ENCODE measurements around the gene MIEF2.

Gene MIEF2

DNA sequence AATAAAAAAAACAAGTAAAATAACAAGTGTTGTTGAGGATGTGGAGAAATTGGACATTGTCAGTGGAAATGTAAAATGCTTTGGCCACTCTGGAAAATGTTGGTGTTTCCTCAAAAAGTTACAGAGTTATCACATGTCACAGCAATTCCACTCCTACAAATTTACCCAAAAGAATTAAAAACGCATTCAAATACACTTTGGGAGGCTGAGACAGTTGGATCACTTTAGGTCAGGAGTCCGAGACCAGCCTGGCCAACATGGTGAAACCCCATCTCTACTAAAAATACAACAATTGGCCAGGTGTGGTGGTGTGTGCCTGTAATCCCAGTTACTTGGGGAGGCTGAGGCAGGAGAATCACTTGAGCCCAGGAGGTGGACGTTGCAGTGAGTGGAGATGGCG, 48.7 kb downstream of the MIEF2 start:
- Histone ChIP-seq H3K9me3 (ENCODE audit: control insufficient read depth in 1 of 2, low read length in 2 of 2) (no peaks in the 10 kb centered on the region), H3K36me3 (ENCODE audit: control insufficient read depth in 1 of 2, insufficient read depth in 2 of 2, low read length in 2 of 2) (peaks cover 29 to 30% of the 10 kb centered on the region in 2 donors)

DNA sequence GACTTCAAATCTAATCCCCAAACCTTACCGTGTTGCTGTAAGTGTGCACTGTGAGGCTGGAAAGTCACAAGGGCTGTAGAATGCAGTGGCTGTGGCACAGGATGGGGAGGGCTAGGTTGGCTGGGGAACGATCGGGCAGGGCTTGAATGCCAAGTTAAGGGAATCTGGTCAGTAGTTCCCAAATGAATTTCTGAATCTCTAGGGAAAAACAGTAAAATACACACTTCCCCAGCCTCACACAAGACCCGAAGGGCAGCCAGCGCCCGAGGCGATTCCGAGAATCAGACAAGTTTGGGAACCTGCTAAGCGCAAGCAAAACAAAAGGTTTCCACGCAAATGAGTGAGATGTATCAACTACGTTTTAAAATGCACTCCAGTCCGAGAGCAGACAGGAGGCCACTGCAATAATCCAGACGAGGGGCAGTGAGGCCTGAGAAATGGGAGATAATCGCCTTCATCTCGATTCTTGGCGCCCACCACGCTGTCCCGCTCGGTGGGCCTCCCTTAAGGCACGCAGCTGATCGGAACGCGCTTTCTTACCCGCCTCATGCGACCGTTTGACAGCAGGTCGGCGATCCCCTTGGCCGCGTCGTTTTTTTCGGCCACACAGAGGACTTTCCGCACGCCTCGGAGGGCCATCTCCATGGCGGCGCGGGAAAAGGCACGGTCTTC, 53.7 kb downstream of the MIEF2 start:
- Histone ChIP-seq H3K27ac (ENCODE audit: low read length) (peak overlapping the region; percentile 96), H3K27me3 (ENCODE audit: low read depth, low read length) (no peaks in the 10 kb centered on the region), H3K9me3 (ENCODE audit: control insufficient read depth in 1 of 2, low read length in 2 of 2) (no peaks in the 10 kb centered on the region), H3K4me1 (ENCODE audit: control insufficient read depth in 1 of 2, insufficient read depth in 2 of 2, low read length in 2 of 2) (peaks cover 32 to 52% of the 10 kb centered on the region in 2 donors), H3K36me3 (ENCODE audit: control insufficient read depth in 1 of 2, insufficient read depth in 2 of 2, low read length in 2 of 2) (peaks cover 23 to 30% of the 10 kb centered on the region in 2 donors), H3K4me3 (ENCODE audit: low read depth in 1 of 2, low read length in 2 of 2) (peak overlapping the region; percentile 78 to 92)

More for the DNA sequence above, 48.7 kb downstream of the MIEF2 start:
- H3K4me1 ChIP-seq (ENCODE audit: control insufficient read depth in 1 of 2, insufficient read depth in 2 of 2, low read length in 2 of 2): peaks cover 9 to 14% of the 10 kb centered on the region in 2 donors
- no peak overlapping the region for H3K27ac ChIP-seq (ENCODE audit: low read length)
- H3K4me3 ChIP-seq (ENCODE audit: low read depth in 1 of 2, low read length in 2 of 2): no peak overlapping the region
- no peaks in the 10 kb centered on the region for H3K27me3 ChIP-seq (ENCODE audit: low read depth, low read length)

DNA sequence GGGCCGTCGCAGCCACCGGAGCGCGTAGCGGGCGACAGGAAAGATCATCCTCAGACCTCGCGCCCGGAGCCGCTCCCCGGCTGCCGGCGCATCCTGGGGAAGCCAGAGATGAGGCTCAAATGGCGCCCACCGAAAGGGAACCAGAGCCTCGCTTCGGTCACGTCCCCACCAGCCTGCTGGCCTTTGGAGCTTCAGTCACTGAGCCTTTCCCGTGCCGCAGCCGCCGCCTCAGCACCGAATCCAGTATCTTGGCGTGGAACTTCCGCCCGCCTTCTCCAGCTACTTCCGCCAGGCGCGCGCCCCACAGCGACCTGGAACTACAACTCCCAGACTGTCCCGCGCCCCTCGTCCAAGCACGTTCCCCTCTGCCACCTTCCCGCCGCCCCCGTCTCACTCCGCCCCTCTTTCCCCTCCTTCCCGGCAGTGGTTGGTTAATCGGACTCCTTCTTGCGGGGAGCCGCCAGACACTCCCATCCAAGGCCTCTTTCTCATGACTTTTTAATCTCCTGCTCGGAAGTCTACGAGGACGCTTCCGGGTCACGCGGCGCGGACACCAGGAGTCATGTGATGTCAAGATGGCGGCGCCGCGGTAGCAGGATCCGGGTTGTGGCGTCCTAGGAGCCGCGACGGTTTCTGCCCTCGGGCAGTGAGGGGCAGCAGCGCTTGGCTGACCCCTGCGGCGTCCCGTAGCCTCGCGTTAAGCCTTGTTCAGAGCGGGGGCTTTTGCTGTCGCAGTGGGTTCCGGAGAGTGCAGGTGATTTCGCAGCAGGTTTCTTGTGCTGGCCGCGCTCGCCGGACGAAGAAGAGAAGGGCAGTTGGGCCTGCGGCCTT, 54.5 kb downstream of the MIEF2 start, which contains the start of the genes SMCR8 and TOP3A:
SMCR8 (plus strand) TSS at position 563 of the 831 bp plus-strand sequence. CDS start 497 bp downstream, outside the sequence.
TOP3A (minus strand) TSS at position 264 of the 831 bp plus-strand sequence; CDS start at position 48, 216 bp downstream.
- no peaks in the 10 kb centered on the region for H3K27me3 ChIP-seq (ENCODE audit: low read depth, low read length)
- H3K9me3 ChIP-seq (ENCODE audit: control insufficient read depth in 1 of 2, low read length in 2 of 2): no peaks in the 10 kb centered on the region
- H3K4me3 ChIP-seq (ENCODE audit: low read depth in 1 of 2, low read length in 2 of 2): peak within 1 kb of the TSS; percentile 78 to 92
- H3K36me3 ChIP-seq (ENCODE audit: control insufficient read depth in 1 of 2, insufficient read depth in 2 of 2, low read length in 2 of 2): peaks cover 26 to 35% of the 10 kb centered on the region in 2 donors
- peaks cover 35 to 59% of the 10 kb centered on the region in 2 donors for H3K4me1 ChIP-seq (ENCODE audit: control insufficient read depth in 1 of 2, insufficient read depth in 2 of 2, low read length in 2 of 2)
- peak within 1 kb of the TSS; percentile 96 for H3K27ac ChIP-seq (ENCODE audit: low read length)

DNA sequence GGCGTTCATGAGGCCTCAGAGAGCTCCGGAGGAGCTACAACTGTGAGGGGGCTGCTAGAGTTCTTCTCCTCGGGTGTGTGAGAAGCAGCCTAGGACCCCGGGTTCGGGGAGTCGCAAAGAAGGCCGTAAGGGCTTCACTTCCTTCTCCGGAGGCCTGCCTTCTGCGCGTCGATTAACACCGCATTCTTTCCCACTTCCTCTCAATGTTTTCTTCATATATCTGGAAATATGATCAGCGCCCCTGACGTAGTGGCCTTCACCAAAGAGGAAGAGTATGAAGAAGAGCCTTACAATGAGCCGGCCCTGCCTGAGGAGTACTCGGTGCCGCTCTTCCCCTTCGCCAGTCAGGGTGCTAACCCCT, 55.1 kb downstream of the MIEF2 start:
- Histone ChIP-seq H3K27me3 (ENCODE audit: low read depth, low read length) (no peaks in the 10 kb centered on the region), H3K36me3 (ENCODE audit: control insufficient read depth in 1 of 2, insufficient read depth in 2 of 2, low read length in 2 of 2) (peaks cover 26 to 41% of the 10 kb centered on the region in 2 donors), H3K27ac (ENCODE audit: low read length) (peak overlapping the region; percentile 96), H3K9me3 (ENCODE audit: control insufficient read depth in 1 of 2, low read length in 2 of 2) (no peaks in the 10 kb centered on the region), H3K4me1 (ENCODE audit: control insufficient read depth in 1 of 2, insufficient read depth in 2 of 2, low read length in 2 of 2) (peaks cover 35 to 65% of the 10 kb centered on the region in 2 donors), H3K4me3 (ENCODE audit: low read depth in 1 of 2, low read length in 2 of 2) (peak overlapping the region; percentile 78 to 92)

DNA sequence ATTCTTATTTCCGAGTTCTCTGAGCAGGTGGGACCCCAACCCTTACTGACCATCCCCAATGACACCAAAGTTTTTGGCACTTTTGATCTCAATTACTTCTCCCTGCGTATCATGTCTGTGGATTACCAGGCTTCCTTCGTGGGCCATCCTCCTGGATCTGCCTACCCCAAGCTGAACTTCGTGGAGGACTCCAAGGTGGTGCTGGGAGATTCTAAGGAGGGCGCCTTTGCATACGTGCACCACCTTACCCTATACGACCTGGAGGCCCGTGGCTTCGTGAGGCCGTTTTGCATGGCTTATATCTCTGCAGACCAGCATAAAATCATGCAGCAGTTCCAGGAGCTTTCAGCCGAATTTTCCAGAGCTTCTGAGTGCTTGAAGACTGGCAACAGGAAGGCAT, 55.5 kb downstream of the MIEF2 start:
- H3K36me3 ChIP-seq (ENCODE audit: control insufficient read depth in 1 of 2, insufficient read depth in 2 of 2, low read length in 2 of 2): peaks cover 26 to 41% of the 10 kb centered on the region in 2 donors
- H3K27me3 ChIP-seq (ENCODE audit: low read depth, low read length): no peaks in the 10 kb centered on the region
- H3K4me3 ChIP-seq (ENCODE audit: low read depth in 1 of 2, low read length in 2 of 2): peak overlapping the region; percentile 78 to 92
- H3K4me1 ChIP-seq (ENCODE audit: control insufficient read depth in 1 of 2, insufficient read depth in 2 of 2, low read length in 2 of 2): peaks cover 35 to 69% of the 10 kb centered on the region in 2 donors
- peak overlapping the region; percentile 96 for H3K27ac ChIP-seq (ENCODE audit: low read length)
- H3K9me3 ChIP-seq (ENCODE audit: control insufficient read depth in 1 of 2, low read length in 2 of 2): no peaks in the 10 kb centered on the region
